Epithelial cell of esophagus (primary cell): Measurements from ENCODE around the gene SPAG4.

Source experiments
- DNase-seq: peaks from one replicate; pipeline ENCODE4 v3.0.0; 2010; ENCODE audit warnings: low read depth
- H3K4me3 ChIP-seq: 2 replicates; pipeline ENCODE4 v1.5.1; 2011; ENCODE audit warnings: mild to moderate bottlenecking, low read length, control low read depth
- CTCF ChIP-seq: IDR thresholded peaks from 2 replicates; pipeline ENCODE4 v1.5.1; 2011; ENCODE audit warnings: low read depth, mild to moderate bottlenecking, low read length, control low read depth, inconsistent platforms; ENCODE audit not compliant: insufficient read depth; ENCODE audit errors: missing control alignments

The SPAG4 gene

GRCh38 chr20:35643045-35643444 lies 27.4 kb downstream of the SPAG4 start:
- H3K4me3 ChIP-seq = no peak overlapping the region
- no peak for DNase-seq
- no peak for TF ChIP-seq CTCF

GRCh38 chr20:35644806-35645205 lies 29.2 kb downstream of the SPAG4 start:
- H3K4me3 ChIP-seq = no peak overlapping the region
- DNase-seq = no peak
- TF ChIP-seq CTCF = no peak

- H3K4me3 ChIP-seq = no peak overlapping the region
- TF ChIP-seq CTCF = no peak
- no peak for DNase-seq
These were observed 33.2 kb downstream of the SPAG4 start for GRCh38 chr20:35648836-35649235.

- H3K4me3 ChIP-seq = no peak overlapping the region
- DNase-seq = no peak
- no peak for TF ChIP-seq CTCF
These were observed 35.0 kb downstream of the SPAG4 start for GRCh38 chr20:35650632-35651031.

GRCh38 chr20:35651958-35652357 lies 36.3 kb downstream of the SPAG4 start:
- no peak overlapping the region for H3K4me3 ChIP-seq
- TF ChIP-seq CTCF = no peak
- no peak for DNase-seq

- TF ChIP-seq CTCF = no peak
- H3K4me3 ChIP-seq = no peak overlapping the region
- DNase-seq = no peak
These were observed 37.2 kb downstream of the SPAG4 start for GRCh38 chr20:35652641-35653429.

- no peak for DNase-seq
- H3K4me3 ChIP-seq = no peak overlapping the region
- TF ChIP-seq CTCF = no peak
These were observed 37.8 kb downstream of the SPAG4 start for GRCh38 chr20:35653430-35653734.
